Esophagus squamous epithelium (tissue), 4 donors: ENCODE data around the gene ARMCX6.

Experiments used
- CTCF ChIP-seq, 6 experiments: fragments of 450-650 bp in 4 of 6; fragments of 200-600 bp in 2 of 6; sonication (generic) in 2 of 6; IDR thresholded peaks; one replicate each; pipeline ENCODE4 v1.5.1; 2016 to 2019; ENCODE audit warnings: antibody characterized with exemption in 6 of 6, mild to moderate bottlenecking in 4 of 6, moderate library complexity in 4 of 6
- POLR2A ChIP-seq, 4 donors: fragments of 450-650 bp; IDR thresholded peaks; one replicate each; pipeline ENCODE4 v1.6.1; 2017; ENCODE audit warnings: antibody characterized with exemption in 4 of 4, mild to moderate bottlenecking in 4 of 4, moderate library complexity in 3 of 4

- no peak for TF ChIP-seq CTCF (IDR thresholded peaks at IDR 0.05)
- TF ChIP-seq POLR2A (IDR thresholded peaks at IDR 0.05) = no peak
These were observed 37.7 kb upstream of the ARMCX6 start for GRCh38 chrX:101655534-101655933.
